ENCODE data around the gene IL1RN.

The IL1RN gene

GRCh38 chr2:113126845-113127645 is at the start of gene IL1RN:
TSS of gene IL1RN (plus strand) at chr2:113127598. CDS start at chr2:113127625, 27 bp downstream.
- no peak within 1 kb of the TSS for H3K4me3 ChIP-seq (ENCODE audit: low read length)
- no peaks in the 10 kb centered on the region for H3K27me3 ChIP-seq (ENCODE audit: control insufficient read depth, insufficient read depth, low read length)
- no peaks in the 10 kb centered on the region for H3K4me1 ChIP-seq (ENCODE audit: control insufficient read depth, insufficient read depth, low read length)
- no CpG with 5 or more reads among the region's 16 CpGs for WGBS (ENCODE audit: insufficient coverage, insufficient read length)
- no peaks in the 10 kb centered on the region for H3K36me3 ChIP-seq (ENCODE audit: control insufficient read depth, insufficient read depth, low read length)
- no peak for DNase-seq (ENCODE audit: low read depth, low spot score)
- no peak within 1 kb of the TSS for H3K27ac ChIP-seq (ENCODE audit: low read length)
- H3K9me3 ChIP-seq (ENCODE audit: control insufficient read depth, insufficient read depth, low read length) = no peaks in the 10 kb centered on the region

GRCh38 chr2:113077921-113078320 is 49.5 kb upstream of the IL1RN start:
- Histone ChIP-seq H3K9me3 (ENCODE audit: control insufficient read depth, insufficient read depth, low read length) (no peaks in the 10 kb centered on the region), H3K36me3 (ENCODE audit: control insufficient read depth, insufficient read depth, low read length) (no peaks in the 10 kb centered on the region), H3K4me3 (ENCODE audit: low read length) (no peak overlapping the region), H3K4me1 (ENCODE audit: control insufficient read depth, insufficient read depth, low read length) (peaks cover 2% of the 10 kb centered on the region; the same call in 1 of the 2 replicates), H3K27me3 (ENCODE audit: control insufficient read depth, insufficient read depth, low read length) (no peaks in the 10 kb centered on the region), H3K27ac (ENCODE audit: low read length) (no peak overlapping the region)
- no peak for DNase-seq (ENCODE audit: low read depth, low spot score)
- WGBS (ENCODE audit: insufficient coverage, insufficient read length) = no CpG with 5 or more reads among the region's 1 CpG

GRCh38 chr2:113078350-113078839 is 49.0 kb upstream of the IL1RN start:
- H3K9me3 ChIP-seq (ENCODE audit: control insufficient read depth, insufficient read depth, low read length) = no peaks in the 10 kb centered on the region
- H3K27me3 ChIP-seq (ENCODE audit: control insufficient read depth, insufficient read depth, low read length) = no peaks in the 10 kb centered on the region
- WGBS (ENCODE audit: insufficient coverage, insufficient read length) = no CpG with 5 or more reads among the region's 6 CpGs
- no peaks in the 10 kb centered on the region for H3K36me3 ChIP-seq (ENCODE audit: control insufficient read depth, insufficient read depth, low read length)
- peaks cover 2% of the 10 kb centered on the region; the same call in 1 of the 2 replicates for H3K4me1 ChIP-seq (ENCODE audit: control insufficient read depth, insufficient read depth, low read length)
- no peak for DNase-seq (ENCODE audit: low read depth, low spot score)
- H3K4me3 ChIP-seq (ENCODE audit: low read length) = no peak overlapping the region
- no peak overlapping the region for H3K27ac ChIP-seq (ENCODE audit: low read length)

- DNase-seq (ENCODE audit: low read depth, low spot score) = no peak
- WGBS (ENCODE audit: insufficient coverage, insufficient read length) = no CpG with 5 or more reads among the region's 4 CpGs
- Histone ChIP-seq H3K9me3 (ENCODE audit: control insufficient read depth, insufficient read depth, low read length) (no peaks in the 10 kb centered on the region), H3K27ac (ENCODE audit: low read length) (no peak overlapping the region), H3K4me3 (ENCODE audit: low read length) (no peak overlapping the region), H3K4me1 (ENCODE audit: control insufficient read depth, insufficient read depth, low read length) (peaks cover 2% of the 10 kb centered on the region; the same call in 1 of the 2 replicates), H3K27me3 (ENCODE audit: control insufficient read depth, insufficient read depth, low read length) (no peaks in the 10 kb centered on the region), H3K36me3 (ENCODE audit: control insufficient read depth, insufficient read depth, low read length) (no peaks in the 10 kb centered on the region)
Measured at GRCh38 chr2:113079131-113079530, 48.3 kb upstream of the IL1RN start.

GRCh38 chr2:113080134-113080533 is 47.3 kb upstream of the IL1RN start:
- no peak overlapping the region for H3K4me3 ChIP-seq (ENCODE audit: low read length)
- peak; percentile 47 for DNase-seq (ENCODE audit: low read depth, low spot score)
- peaks cover 2% of the 10 kb centered on the region; the same call in 1 of the 2 replicates for H3K4me1 ChIP-seq (ENCODE audit: control insufficient read depth, insufficient read depth, low read length)
- no peaks in the 10 kb centered on the region for H3K9me3 ChIP-seq (ENCODE audit: control insufficient read depth, insufficient read depth, low read length)
- no peaks in the 10 kb centered on the region for H3K27me3 ChIP-seq (ENCODE audit: control insufficient read depth, insufficient read depth, low read length)
- no CpG with 5 or more reads among the region's 9 CpGs for WGBS (ENCODE audit: insufficient coverage, insufficient read length)
- H3K36me3 ChIP-seq (ENCODE audit: control insufficient read depth, insufficient read depth, low read length) = no peaks in the 10 kb centered on the region
- no peak overlapping the region for H3K27ac ChIP-seq (ENCODE audit: low read length)

- no peaks in the 10 kb centered on the region for H3K27me3 ChIP-seq (ENCODE audit: control insufficient read depth, insufficient read depth, low read length)
- WGBS (ENCODE audit: insufficient coverage, insufficient read length) = no CpG with 5 or more reads among the region's 2 CpGs
Measured at GRCh38 chr2:113081488-113082210, 45.7 kb upstream of the IL1RN start.

GRCh38 chr2:113083296-113083695 is 44.1 kb upstream of the IL1RN start:
- H3K4me3 ChIP-seq (ENCODE audit: low read length) = no peak overlapping the region
- H3K36me3 ChIP-seq (ENCODE audit: control insufficient read depth, insufficient read depth, low read length) = no peaks in the 10 kb centered on the region
- H3K9me3 ChIP-seq (ENCODE audit: control insufficient read depth, insufficient read depth, low read length) = no peaks in the 10 kb centered on the region
- no peaks in the 10 kb centered on the region for H3K27me3 ChIP-seq (ENCODE audit: control insufficient read depth, insufficient read depth, low read length)
- H3K27ac ChIP-seq (ENCODE audit: low read length) = no peak overlapping the region
- peaks cover 2% of the 10 kb centered on the region; the same call in 1 of the 2 replicates for H3K4me1 ChIP-seq (ENCODE audit: control insufficient read depth, insufficient read depth, low read length)
- no peak for DNase-seq (ENCODE audit: low read depth, low spot score)
- no CpG with 5 or more reads among the region's 8 CpGs for WGBS (ENCODE audit: insufficient coverage, insufficient read length)

More at GRCh38 chr2:113081488-113082210, 45.7 kb upstream of the IL1RN start:
- Histone ChIP-seq H3K36me3 (ENCODE audit: control insufficient read depth, insufficient read depth, low read length) (no peaks in the 10 kb centered on the region), H3K27ac (ENCODE audit: low read length) (no peak overlapping the region), H3K4me1 (ENCODE audit: control insufficient read depth, insufficient read depth, low read length) (peaks cover 2% of the 10 kb centered on the region; the same call in 1 of the 2 replicates), H3K9me3 (ENCODE audit: control insufficient read depth, insufficient read depth, low read length) (no peaks in the 10 kb centered on the region), H3K4me3 (ENCODE audit: low read length) (no peak overlapping the region)
- DNase-seq (ENCODE audit: low read depth, low spot score) = no peak

GRCh38 chr2:113084249-113085000 is 43.0 kb upstream of the IL1RN start:
- Histone ChIP-seq H3K4me1 (ENCODE audit: control insufficient read depth, insufficient read depth, low read length) (peaks cover 2% of the 10 kb centered on the region; the same call in 1 of the 2 replicates), H3K36me3 (ENCODE audit: control insufficient read depth, insufficient read depth, low read length) (no peaks in the 10 kb centered on the region), H3K27ac (ENCODE audit: low read length) (no peak overlapping the region), H3K4me3 (ENCODE audit: low read length) (no peak overlapping the region), H3K27me3 (ENCODE audit: control insufficient read depth, insufficient read depth, low read length) (no peaks in the 10 kb centered on the region), H3K9me3 (ENCODE audit: control insufficient read depth, insufficient read depth, low read length) (no peaks in the 10 kb centered on the region)
- no CpG with 5 or more reads among the region's 5 CpGs for WGBS (ENCODE audit: insufficient coverage, insufficient read length)
- no peak for DNase-seq (ENCODE audit: low read depth, low spot score)

- Histone ChIP-seq H3K27ac (ENCODE audit: low read length) (no peak overlapping the region), H3K36me3 (ENCODE audit: control insufficient read depth, insufficient read depth, low read length) (no peaks in the 10 kb centered on the region), H3K4me1 (ENCODE audit: control insufficient read depth, insufficient read depth, low read length) (no peaks in the 10 kb centered on the region), H3K27me3 (ENCODE audit: control insufficient read depth, insufficient read depth, low read length) (no peaks in the 10 kb centered on the region), H3K9me3 (ENCODE audit: control insufficient read depth, insufficient read depth, low read length) (no peaks in the 10 kb centered on the region), H3K4me3 (ENCODE audit: low read length) (no peak overlapping the region)
- WGBS (ENCODE audit: insufficient coverage, insufficient read length) = no CpG with 5 or more reads among the region's 2 CpGs
- DNase-seq (ENCODE audit: low read depth, low spot score) = no peak
Measured at GRCh38 chr2:113085542-113085941, 41.9 kb upstream of the IL1RN start.
